GM19468 (cell line): ENCODE data around the gene TFPI.
"Not testable (repeated sequence)": the region's sequence is repeated elsewhere in the genome, so short reads cannot be mapped to it uniquely, and the experiment has no call there.

Experiments
- ATAC-seq: cut with Tn5 transposase; IDR thresholded peaks from one replicate; pipeline ENCODE4 v1.9.1; 2021; ENCODE audit warnings: mild to moderate bottlenecking, moderate library complexity, moderate number of reproducible peaks; ENCODE audit not compliant: unreplicated experiment; ENCODE audit errors: extremely low read depth

TFPI gene

DNA sequence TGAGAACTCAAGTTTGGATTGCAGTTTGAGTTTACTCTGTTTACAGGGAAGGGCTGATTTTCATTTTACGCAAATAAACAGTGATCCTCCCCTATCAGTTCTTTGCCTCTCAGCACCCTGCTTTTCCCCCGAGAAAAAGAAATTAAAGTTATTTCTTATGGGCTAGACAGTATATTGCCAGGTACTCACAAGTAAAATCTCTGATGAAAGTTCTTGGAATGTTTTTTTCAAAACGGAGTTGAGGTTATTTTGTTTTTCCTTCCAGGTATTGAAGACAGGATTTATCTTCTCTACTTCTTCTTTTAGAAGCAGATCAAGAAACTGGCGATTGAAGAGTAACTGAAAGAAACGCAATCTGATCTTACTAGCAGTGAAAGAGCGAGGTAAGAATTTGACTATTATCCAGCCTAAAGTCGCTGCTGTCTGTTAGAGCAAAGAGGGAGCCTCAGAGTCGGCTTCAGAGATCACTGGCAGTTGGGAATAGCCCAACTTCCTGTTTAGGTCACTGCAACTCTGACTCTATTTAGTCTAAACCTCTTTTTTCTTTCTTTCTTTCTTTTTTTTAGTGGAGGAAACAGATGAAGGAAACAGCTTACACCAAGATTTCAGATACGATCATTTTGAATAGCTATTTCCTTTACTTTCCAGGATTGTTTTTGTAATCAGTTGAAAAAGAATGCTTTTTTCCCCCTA, at the start of gene TFPI:
TFPI (minus strand) TSS at position 425 of the 693 bp plus-strand sequence. CDS start 50,667 bp downstream, outside the sequence.
- no peak for ATAC-seq

DNA sequence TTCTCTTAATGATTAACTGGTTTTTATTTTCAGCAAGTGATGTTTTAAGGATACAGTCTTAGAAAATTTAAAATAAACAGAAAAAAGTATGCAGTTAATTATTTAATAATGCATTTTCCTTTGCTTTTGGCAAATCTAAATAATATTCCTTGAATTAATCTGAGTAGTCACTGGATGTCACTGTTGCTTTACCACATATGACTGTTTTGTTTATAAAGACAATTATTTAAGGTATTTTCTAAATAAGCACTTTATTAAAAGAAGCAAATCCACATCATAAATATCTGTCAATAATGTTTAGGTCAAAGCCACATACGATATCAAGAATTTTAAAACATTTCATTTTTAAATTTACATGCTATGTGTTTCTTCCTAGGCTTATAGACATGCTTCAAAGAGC, 40.6 kb upstream of the TFPI start:
- ATAC-seq = no peak

- no peak for ATAC-seq
Observed at GRCh38 chr2:187593697-187594096, 39.5 kb upstream of the TFPI start.

DNA sequence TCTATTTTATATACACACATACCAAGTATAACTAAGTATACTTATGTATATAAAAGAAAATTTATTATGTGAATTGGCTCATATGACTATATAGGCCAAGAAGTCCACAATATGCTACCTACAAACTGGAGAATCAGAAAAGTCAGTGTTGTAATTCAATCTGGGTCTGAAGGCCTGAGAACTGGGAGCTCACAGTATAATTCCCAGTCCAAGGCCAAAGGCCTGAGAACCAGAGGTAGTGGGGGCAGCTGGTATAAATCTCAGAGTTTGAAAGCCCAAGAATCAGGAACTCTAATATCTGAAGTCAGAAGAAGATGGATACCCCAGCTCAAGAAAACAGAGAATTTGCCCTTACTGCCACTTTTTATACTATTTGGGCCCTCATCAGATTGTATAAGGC, 38.9 kb upstream of the TFPI start:
- ATAC-seq = no peak

- ATAC-seq = no peak
Observed at GRCh38 chr2:187590175-187590574, 35.9 kb upstream of the TFPI start.

GRCh38 chr2:187586011-187586641, 31.9 kb upstream of the TFPI start:
- ATAC-seq = no peak

GRCh38 chr2:187581125-187581896, 27.1 kb upstream of the TFPI start:
- ATAC-seq = no peak

DNA sequence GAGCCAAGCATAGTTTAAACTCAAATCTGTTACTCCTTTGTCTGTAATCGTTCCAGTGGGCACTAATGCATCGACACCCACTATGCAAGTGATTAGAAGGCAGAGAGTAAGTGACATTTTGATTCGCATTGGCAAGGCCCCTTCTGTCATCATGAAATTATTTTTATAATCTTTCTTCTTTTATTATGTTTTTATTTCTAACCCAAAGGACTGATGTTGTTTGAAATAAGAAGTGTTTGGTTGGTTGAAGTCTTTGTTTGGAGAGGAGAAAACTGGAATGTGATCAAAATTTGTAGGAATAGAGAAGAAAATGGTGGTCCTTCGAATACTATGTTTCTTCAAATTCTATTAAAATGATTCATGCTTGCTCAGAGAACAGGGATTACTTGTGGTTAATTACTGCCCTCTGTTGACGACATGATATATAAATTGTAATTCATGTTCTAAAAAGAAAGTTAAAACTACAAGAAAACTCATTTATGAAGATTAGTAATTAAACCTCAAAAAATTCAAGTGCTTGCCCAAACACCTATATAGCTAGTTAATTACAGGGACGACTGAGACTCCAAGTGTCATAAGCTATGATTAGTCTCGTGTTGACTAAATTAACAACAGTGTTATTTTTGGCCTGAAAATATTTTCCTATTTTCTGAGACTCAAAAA, 26.4 kb upstream of the TFPI start:
- no peak for ATAC-seq

GRCh38 chr2:187577310-187577709, 23.1 kb upstream of the TFPI start:
- no peak for ATAC-seq

DNA sequence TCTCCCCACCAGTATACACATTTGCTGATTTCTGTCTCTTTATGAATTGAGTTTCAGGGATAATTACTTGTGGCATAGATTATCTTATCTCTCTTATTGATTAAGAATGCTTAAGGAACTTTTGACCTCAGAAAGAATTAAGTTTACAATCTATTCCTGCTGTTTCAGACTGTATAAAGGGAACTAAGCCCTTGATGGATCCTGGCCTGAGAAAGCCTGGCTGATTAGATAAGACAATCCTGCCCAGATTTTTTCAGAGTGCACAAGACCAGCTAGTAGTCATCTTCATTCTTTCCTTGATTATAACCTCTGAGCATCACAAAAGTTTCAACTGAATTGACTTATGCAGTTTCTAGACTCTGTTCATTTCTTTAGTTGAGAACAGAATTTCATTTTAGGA, 22.7 kb upstream of the TFPI start:
- no peak for ATAC-seq

DNA sequence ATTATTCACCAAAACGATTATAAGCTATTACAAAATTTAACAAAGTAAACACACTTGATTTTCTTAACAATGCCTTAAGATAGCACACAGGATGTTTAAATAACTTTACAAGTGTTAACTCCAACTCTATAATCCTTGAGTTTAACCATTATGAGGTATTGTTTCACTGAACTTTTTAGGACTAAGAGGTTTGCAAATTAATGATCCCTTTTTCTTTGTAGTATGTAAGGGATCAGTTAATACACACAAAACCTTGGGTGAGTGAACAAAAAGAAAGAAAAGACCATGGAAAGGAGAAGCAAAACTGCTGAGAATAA, 21.5 kb upstream of the TFPI start:
- ATAC-seq = no peak

GRCh38 chr2:187574969-187575750, 20.9 kb upstream of the TFPI start:
- no peak for ATAC-seq

- ATAC-seq = no peak
Observed at GRCh38 chr2:187573722-187574121, 19.5 kb upstream of the TFPI start.

DNA sequence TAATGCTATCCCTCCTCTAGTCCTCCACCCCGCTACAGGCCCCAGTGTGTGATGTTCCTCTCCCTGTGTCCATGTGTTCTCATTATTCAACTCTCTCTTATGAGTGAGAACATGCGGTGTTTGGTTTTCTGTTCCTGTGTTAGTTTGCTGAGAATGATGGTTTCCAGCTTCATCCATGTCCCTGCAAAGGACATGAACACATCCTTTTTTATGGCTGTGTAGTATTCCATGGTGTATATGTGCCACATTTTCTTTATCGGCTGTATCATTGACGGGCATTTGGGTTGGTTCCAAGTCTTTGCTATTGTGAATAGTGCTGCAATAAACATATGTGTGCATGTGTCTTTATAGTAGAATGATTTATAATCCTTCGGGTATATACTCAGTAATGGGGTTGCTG, 17.8 kb upstream of the TFPI start:
- not testable (repeated sequence) for ATAC-seq

- no peak for ATAC-seq
Observed at GRCh38 chr2:187569571-187569970, 15.3 kb upstream of the TFPI start.

DNA sequence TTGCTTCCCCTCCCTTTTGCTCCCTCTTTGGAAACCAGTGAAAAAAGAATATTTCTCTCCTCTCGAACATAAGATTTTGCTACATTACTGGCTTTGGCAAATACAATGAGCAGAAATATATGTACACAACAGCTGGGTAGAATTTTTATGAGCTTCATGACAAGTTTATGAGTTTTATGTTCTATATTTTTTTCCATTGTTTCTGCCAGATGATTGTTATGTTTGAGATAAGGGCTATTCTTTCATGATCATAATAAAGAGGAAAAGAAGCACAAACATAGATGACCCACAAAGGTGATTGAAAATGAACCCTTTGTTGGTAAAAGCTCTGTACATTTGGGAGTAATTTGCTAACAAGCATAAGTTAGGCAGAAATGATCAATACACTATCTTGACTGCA, 14.8 kb upstream of the TFPI start:
- ATAC-seq = no peak

GRCh38 chr2:187567126-187567525, 12.9 kb upstream of the TFPI start:
- ATAC-seq = no peak

DNA sequence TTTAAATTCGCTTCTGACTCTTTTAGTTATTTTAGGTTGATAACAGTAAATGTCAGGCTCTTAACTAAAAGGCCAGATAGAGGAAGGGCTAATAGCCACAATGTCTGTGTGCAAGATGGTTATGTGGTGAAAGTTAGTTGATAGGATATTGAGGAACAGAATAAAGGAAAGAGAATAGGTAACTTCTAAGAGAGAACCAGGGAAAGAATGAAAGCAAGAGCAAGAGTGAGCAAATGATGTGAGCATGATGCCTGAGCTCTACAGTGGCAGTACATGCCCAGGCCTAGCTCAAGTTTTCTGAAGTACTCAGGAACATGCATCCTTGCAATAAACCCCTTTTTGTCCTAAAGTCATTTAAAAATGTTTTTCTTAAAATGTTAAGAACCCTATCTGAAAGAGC, 12.5 kb upstream of the TFPI start:
- ATAC-seq = no peak

GRCh38 chr2:187566266-187566665, 12.0 kb upstream of the TFPI start:
- no peak for ATAC-seq

DNA sequence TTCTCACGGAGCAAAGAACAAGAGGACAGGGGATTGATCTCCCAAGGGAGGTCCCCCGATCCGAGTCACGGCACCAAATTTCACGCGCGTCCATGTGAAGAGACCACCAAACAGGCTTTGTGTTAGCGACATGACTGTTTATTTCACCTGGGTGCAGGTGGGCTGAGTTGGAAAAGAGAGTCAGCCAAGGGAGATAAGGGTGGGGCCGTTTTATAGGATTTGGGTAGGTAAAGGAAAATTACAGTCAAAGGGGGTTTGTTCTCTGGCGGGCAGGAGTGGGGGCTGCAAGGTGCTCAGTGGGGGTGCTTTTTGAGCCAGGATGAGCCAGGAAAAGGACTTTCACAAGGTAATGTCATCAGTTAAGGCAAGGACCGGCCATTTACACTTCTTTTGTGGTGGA, 11.4 kb upstream of the TFPI start:
- not testable (repeated sequence) for ATAC-seq
